HPDE6-E6E7 (cell line): ENCODE data around the gene HACE1.
"Not testable (repeated sequence)": the region's sequence is repeated elsewhere in the genome, so short reads cannot be mapped to it uniquely, and the experiment has no call there.

Experiments used
- DNase-seq: peaks from one replicate; pipeline ENCODE4 v3.0.0; 2011; ENCODE audit warnings: missing footprints; ENCODE audit errors: extremely low spot score

Gene HACE1

GRCh38 chr6:104829183-104829958, 30.3 kb downstream of the HACE1 start:
- no peak for DNase-seq

- no peak for DNase-seq
Measured at GRCh38 chr6:104828478-104828877, 31.2 kb downstream of the HACE1 start.

GRCh38 chr6:104820820-104821219, 38.9 kb downstream of the HACE1 start:
- not testable (repeated sequence) for DNase-seq

GRCh38 chr6:104816125-104816524, 43.6 kb downstream of the HACE1 start:
- DNase-seq, result no peak

- no peak for DNase-seq
Measured at GRCh38 chr6:104814743-104815142, 45.0 kb downstream of the HACE1 start.

GRCh38 chr6:104813552-104813951, 46.2 kb downstream of the HACE1 start:
- DNase-seq, result no peak

GRCh38 chr6:104809116-104809515, 50.6 kb downstream of the HACE1 start:
- DNase-seq, result no peak

- not testable (repeated sequence) for DNase-seq
Measured at GRCh38 chr6:104805335-104805734, 54.4 kb downstream of the HACE1 start.

- DNase-seq, result no peak
Measured at GRCh38 chr6:104799134-104799657, 60.5 kb downstream of the HACE1 start.

- DNase-seq, result no peak
Measured at GRCh38 chr6:104796031-104796785, 63.5 kb downstream of the HACE1 start.

GRCh38 chr6:104795363-104795762, 64.4 kb downstream of the HACE1 start:
- no peak for DNase-seq

GRCh38 chr6:104789770-104790190, 69.9 kb downstream of the HACE1 start:
- peak; percentile 3 for DNase-seq

GRCh38 chr6:104788400-104788799, 71.3 kb downstream of the HACE1 start:
- no peak for DNase-seq

- DNase-seq, result no peak
Measured at GRCh38 chr6:104787305-104787704, 72.4 kb downstream of the HACE1 start.

- DNase-seq, result no peak
Measured at GRCh38 chr6:104784884-104785283, 74.8 kb downstream of the HACE1 start.

GRCh38 chr6:104771258-104771832, 88.4 kb downstream of the HACE1 start:
- peak; percentile 4 for DNase-seq

- DNase-seq, result no peak
Measured at GRCh38 chr6:104768906-104769305, 90.8 kb downstream of the HACE1 start.

GRCh38 chr6:104766595-104766994, 93.1 kb downstream of the HACE1 start:
- no peak for DNase-seq

- no peak for DNase-seq
Measured at GRCh38 chr6:104754788-104755409, 104.8 kb downstream of the HACE1 start.

GRCh38 chr6:104753251-104753650, 106.5 kb downstream of the HACE1 start:
- DNase-seq, result no peak

- no peak for DNase-seq
Measured at GRCh38 chr6:104750449-104750848, 109.3 kb downstream of the HACE1 start.

GRCh38 chr6:104739124-104739523, 120.6 kb downstream of the HACE1 start:
- DNase-seq, result not testable (repeated sequence)
